Astrocyte (in vitro differentiated cells and primary cell): ENCODE measurements around the gene PRDM15.

Experiments
- EZH2 ChIP-seq: IDR thresholded peaks from 2 replicates; pipeline ENCODE4 v1.6.1; 2012; ENCODE audit warnings: mild to moderate bottlenecking, low read length, inconsistent platforms; ENCODE audit not compliant: insufficient read depth
- TF ChIP-seq, protein P1 (sequence below): IDR thresholded peaks from 2 replicates; pipeline ENCODE4 v1.5.1; 2011; ENCODE audit warnings: low read depth, mild to moderate bottlenecking, inconsistent platforms, low read length, moderate library complexity; ENCODE audit not compliant: insufficient read depth

- TF ChIP-seq, protein P1, sequence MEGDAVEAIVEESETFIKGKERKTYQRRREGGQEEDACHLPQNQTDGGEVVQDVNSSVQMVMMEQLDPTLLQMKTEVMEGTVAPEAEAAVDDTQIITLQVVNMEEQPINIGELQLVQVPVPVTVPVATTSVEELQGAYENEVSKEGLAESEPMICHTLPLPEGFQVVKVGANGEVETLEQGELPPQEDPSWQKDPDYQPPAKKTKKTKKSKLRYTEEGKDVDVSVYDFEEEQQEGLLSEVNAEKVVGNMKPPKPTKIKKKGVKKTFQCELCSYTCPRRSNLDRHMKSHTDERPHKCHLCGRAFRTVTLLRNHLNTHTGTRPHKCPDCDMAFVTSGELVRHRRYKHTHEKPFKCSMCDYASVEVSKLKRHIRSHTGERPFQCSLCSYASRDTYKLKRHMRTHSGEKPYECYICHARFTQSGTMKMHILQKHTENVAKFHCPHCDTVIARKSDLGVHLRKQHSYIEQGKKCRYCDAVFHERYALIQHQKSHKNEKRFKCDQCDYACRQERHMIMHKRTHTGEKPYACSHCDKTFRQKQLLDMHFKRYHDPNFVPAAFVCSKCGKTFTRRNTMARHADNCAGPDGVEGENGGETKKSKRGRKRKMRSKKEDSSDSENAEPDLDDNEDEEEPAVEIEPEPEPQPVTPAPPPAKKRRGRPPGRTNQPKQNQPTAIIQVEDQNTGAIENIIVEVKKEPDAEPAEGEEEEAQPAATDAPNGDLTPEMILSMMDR = no peak
- no peak for TF ChIP-seq EZH2
Observed at GRCh38 chr21:41762753-41763152, 116.4 kb downstream of the PRDM15 start.
